SHP77 (cell line): ENCODE data around the gene STAP2.
"Not testable (repeated sequence)": the region's sequence is repeated elsewhere in the genome, so short reads cannot be mapped to it uniquely, and the experiment has no call there.

Source experiments
- DNase-seq, 2 experiments: peaks; one replicate each; lab custom pipeline; 2025; lab: John Stamatoyannopoulos, UW

The STAP2 gene

GRCh38 chr19:4357921-4358326, 19.3 kb upstream of the STAP2 start:
- DNase-seq, result no peak

GRCh38 chr19:4357095-4357797, 18.6 kb upstream of the STAP2 start:
- DNase-seq, result no peak

- DNase-seq, result no peak
Measured at GRCh38 chr19:4354897-4355296, 16.3 kb upstream of the STAP2 start.

- no peak for DNase-seq
Measured at GRCh38 chr19:4354282-4354681, 15.7 kb upstream of the STAP2 start.

- DNase-seq, result no peak
Measured at GRCh38 chr19:4352701-4353121, 14.1 kb upstream of the STAP2 start.

GRCh38 chr19:4350726-4351125, 12.1 kb upstream of the STAP2 start:
- no peak for DNase-seq

- no peak for DNase-seq
Measured at GRCh38 chr19:4350111-4350510, 11.5 kb upstream of the STAP2 start.

- not testable (repeated sequence) for DNase-seq
Measured at GRCh38 chr19:4349225-4349624, 10.6 kb upstream of the STAP2 start.

GRCh38 chr19:4347521-4347920, 8.9 kb upstream of the STAP2 start:
- no peak for DNase-seq

GRCh38 chr19:4346020-4346383, 7.4 kb upstream of the STAP2 start:
- no peak for DNase-seq

- DNase-seq, result no peak
Measured at GRCh38 chr19:4345342-4346019, 6.9 kb upstream of the STAP2 start.

GRCh38 chr19:4343370-4344307, 5.0 kb upstream of the STAP2 start, which contains the start of gene MPND:
MPND (plus strand) TSS chr19:4343562; CDS start chr19:4343594, 32 bp downstream.
- DNase-seq, result peak; percentile 72 to 88

- DNase-seq, result peak; percentile 99
Measured at GRCh38 chr19:4342615-4343369, 4.2 kb upstream of the STAP2 start.

GRCh38 chr19:4342314-4342614, 3.6 kb upstream of the STAP2 start:
- DNase-seq, result no peak

GRCh38 chr19:4337906-4338440, 654 bp downstream of the STAP2 start:
- DNase-seq, result no peak

GRCh38 chr19:4334929-4335570, 3.6 kb downstream of the STAP2 start:
- no peak for DNase-seq

GRCh38 chr19:4329858-4330257, 8.8 kb downstream of the STAP2 start:
- no peak for DNase-seq

GRCh38 chr19:4328991-4329681, 9.5 kb downstream of the STAP2 start:
- not testable (repeated sequence) for DNase-seq

GRCh38 chr19:4328243-4328990, 10.2 kb downstream of the STAP2 start:
- DNase-seq, result no peak

- DNase-seq, result no peak
Measured at GRCh38 chr19:4327877-4328242, 10.8 kb downstream of the STAP2 start.
